Stimulated activated CD4-positive, alpha-beta T cell treated with anti-CD3 and anti-CD28 coated beads, TNF-alpha, amount 100 ng/mL, for 1 hour (primary cell): ENCODE data around the gene SCAMP4.

Experiments used
- DNase-seq, 3 donors: peaks; one replicate each; pipeline ENCODE4 v3.0.0-alpha.2; 2020; ENCODE audit warnings: low read depth in 3 of 3, low spot score in 1 of 3

SCAMP4 gene

GRCh38 chr19:1911098-1911497 is 5.9 kb downstream of the SCAMP4 start:
- no peak for DNase-seq

- DNase-seq: no peak
These were observed 6.8 kb downstream of the SCAMP4 start for GRCh38 chr19:1911995-1912394.

- no peak for DNase-seq
These were observed 7.7 kb downstream of the SCAMP4 start for GRCh38 chr19:1912760-1913505.

GRCh38 chr19:1913781-1914577 is 8.8 kb downstream of the SCAMP4 start:
- DNase-seq: no peak

GRCh38 chr19:1914826-1915341 is 9.7 kb downstream of the SCAMP4 start:
- no peak for DNase-seq

- no peak for DNase-seq
These were observed 11.9 kb downstream of the SCAMP4 start for GRCh38 chr19:1917146-1917545.

GRCh38 chr19:1917926-1918325 is 12.7 kb downstream of the SCAMP4 start:
- DNase-seq: no peak

GRCh38 chr19:1918975-1919374 is 13.8 kb downstream of the SCAMP4 start:
- DNase-seq: no peak

- no peak for DNase-seq
These were observed 15.4 kb downstream of the SCAMP4 start for GRCh38 chr19:1920644-1921043.

- DNase-seq: no peak
These were observed 16.1 kb downstream of the SCAMP4 start for GRCh38 chr19:1921326-1921725.

- no peak for DNase-seq
These were observed 16.6 kb downstream of the SCAMP4 start for GRCh38 chr19:1921825-1922224.

GRCh38 chr19:1922803-1923202 is 17.6 kb downstream of the SCAMP4 start:
- no peak for DNase-seq

GRCh38 chr19:1923319-1923718 is 18.1 kb downstream of the SCAMP4 start:
- peak in 1 of 3 donors; percentile 17 for DNase-seq

- no peak for DNase-seq
These were observed 19.2 kb downstream of the SCAMP4 start for GRCh38 chr19:1924320-1924961.

GRCh38 chr19:1925544-1925943 is 20.3 kb downstream of the SCAMP4 start:
- DNase-seq: no peak

- peak; percentile 52 to 73 (median 67) for DNase-seq
These were observed 24.0 kb downstream of the SCAMP4 start for GRCh38 chr19:1929021-1929742.

- no peak for DNase-seq
These were observed 26.2 kb downstream of the SCAMP4 start for GRCh38 chr19:1931445-1931844.

- DNase-seq: no peak
These were observed 27.2 kb downstream of the SCAMP4 start for GRCh38 chr19:1932395-1932794.

GRCh38 chr19:1933244-1933643 is 28.0 kb downstream of the SCAMP4 start:
- no peak for DNase-seq

GRCh38 chr19:1933942-1934341 is 28.7 kb downstream of the SCAMP4 start:
- DNase-seq: no peak
